Measurements from ENCODE around the gene CHCHD3.

DNA sequence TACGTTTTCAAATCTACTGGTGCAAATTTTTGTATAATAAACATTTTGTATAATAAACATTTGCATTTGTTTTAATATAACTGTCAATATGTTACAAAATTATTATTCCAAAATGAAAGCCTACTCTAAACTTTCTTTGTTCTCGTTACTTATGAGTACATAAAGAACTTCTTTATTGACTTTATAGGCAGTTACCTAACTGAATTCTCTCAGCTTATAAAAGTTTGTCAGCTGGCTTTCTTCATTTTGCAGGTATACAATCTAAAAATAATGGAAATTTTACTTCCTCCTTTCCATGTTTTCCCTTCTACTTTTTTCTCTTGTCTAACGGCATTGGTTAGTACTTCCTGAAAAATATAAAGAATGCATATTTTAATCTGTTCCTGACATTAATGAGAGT, 137.1 kb downstream of the CHCHD3 start:
- TF ChIP-seq POLR2A (IDR thresholded peaks at IDR 0.05; ENCODE audit: low read depth, low read length) (no peak), POLR2AphosphoS5 (IDR thresholded peaks at IDR 0.05; ENCODE audit: low read depth, low read length) (no peak), TAF1 (IDR thresholded peaks at IDR 0.05; ENCODE audit: low read depth, low read length) (no peak), PAX5 (IDR thresholded peaks at IDR 0.05; ENCODE audit: insufficient read depth, low read length, severe bottlenecking) (no peak), POU2F2 (IDR thresholded peaks at IDR 0.05; ENCODE audit: low read depth, low read length) (no peak), SPI1 (IDR thresholded peaks at IDR 0.05; ENCODE audit: low read depth, low read length) (no peak)
